ENCODE results near the gene PLET1. TPM values are rescaled to one million over a fixed set of nuclear protein-coding genes. Genes with fewer than 3 reads are reported as not detected.
A peak's percentile ranks its signal among the peaks of the same experiment; 100 is the strongest.

The PLET1 gene
- total RNA-seq, 1 experiment from 2014 or later = not detected

DNA sequence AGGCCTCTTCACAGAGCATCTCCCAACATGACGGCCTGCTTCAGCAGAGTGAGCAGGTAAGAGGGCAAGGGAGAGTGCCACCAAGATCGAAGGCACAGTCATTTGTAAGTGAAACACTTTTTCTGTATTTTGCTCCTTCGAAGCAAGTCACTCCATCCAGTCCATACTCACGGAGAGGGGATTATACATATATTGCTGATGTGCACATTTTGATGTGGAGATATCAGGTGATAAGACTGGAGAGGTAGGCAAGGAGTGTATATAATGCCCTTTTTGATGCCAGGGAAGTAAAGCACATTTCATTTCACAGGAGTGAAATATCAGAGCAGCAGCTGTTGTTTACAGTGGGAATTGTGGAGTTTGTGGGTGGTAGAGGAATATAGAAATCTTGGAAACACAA, 23.2 kb downstream of the PLET1 start:
- H3K18ac ChIP-seq (ENCODE audit: insufficient read length, low read depth, low read length) = no peak overlapping the region
- H3K23me2 ChIP-seq (ENCODE audit: insufficient read length, low read depth, low read length, poor library complexity, severe bottlenecking) = no peaks in the 10 kb centered on the region
- no peak for DNase-seq
- no peaks in the 10 kb centered on the region for H3K27me3 Mint-ChIP-seq (ENCODE audit: low read depth)
- TF ChIP-seq, protein P1, sequence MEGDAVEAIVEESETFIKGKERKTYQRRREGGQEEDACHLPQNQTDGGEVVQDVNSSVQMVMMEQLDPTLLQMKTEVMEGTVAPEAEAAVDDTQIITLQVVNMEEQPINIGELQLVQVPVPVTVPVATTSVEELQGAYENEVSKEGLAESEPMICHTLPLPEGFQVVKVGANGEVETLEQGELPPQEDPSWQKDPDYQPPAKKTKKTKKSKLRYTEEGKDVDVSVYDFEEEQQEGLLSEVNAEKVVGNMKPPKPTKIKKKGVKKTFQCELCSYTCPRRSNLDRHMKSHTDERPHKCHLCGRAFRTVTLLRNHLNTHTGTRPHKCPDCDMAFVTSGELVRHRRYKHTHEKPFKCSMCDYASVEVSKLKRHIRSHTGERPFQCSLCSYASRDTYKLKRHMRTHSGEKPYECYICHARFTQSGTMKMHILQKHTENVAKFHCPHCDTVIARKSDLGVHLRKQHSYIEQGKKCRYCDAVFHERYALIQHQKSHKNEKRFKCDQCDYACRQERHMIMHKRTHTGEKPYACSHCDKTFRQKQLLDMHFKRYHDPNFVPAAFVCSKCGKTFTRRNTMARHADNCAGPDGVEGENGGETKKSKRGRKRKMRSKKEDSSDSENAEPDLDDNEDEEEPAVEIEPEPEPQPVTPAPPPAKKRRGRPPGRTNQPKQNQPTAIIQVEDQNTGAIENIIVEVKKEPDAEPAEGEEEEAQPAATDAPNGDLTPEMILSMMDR (conservative IDR thresholded peaks at IDR 0.05) = no peak
- WGBS (ENCODE audit: extremely low coverage, insufficient read length, low lambda C conversion rate) = no CpG with 5 or more reads among the region's 4 CpGs
- no peak overlapping the region for H3K23ac ChIP-seq (ENCODE audit: insufficient read length, low read depth, low read length)
- no peak overlapping the region for H4K91ac ChIP-seq (ENCODE audit: insufficient read length, low read depth, low read length)
- no peaks in the 10 kb centered on the region for H3K79me2 ChIP-seq (ENCODE audit: insufficient read depth, low read length)
- H4K8ac ChIP-seq (replicated peaks; ENCODE audit: insufficient read length, low read depth, low read length) = no peak overlapping the region
- no peak overlapping the region for H2AK5ac ChIP-seq (ENCODE audit: insufficient read length, low read length)
- no peaks in the 10 kb centered on the region for H3K9me3 Mint-ChIP-seq
- H3K79me1 ChIP-seq (ENCODE audit: insufficient read depth, low read depth, low read length, poor library complexity, severe bottlenecking) = no peaks in the 10 kb centered on the region
- no peak overlapping the region for H3T11ph ChIP-seq (ENCODE audit: low read length)
- H3K4ac ChIP-seq (ENCODE audit: low read depth, low read length) = no peak overlapping the region
- H3K14ac ChIP-seq (ENCODE audit: insufficient read depth, low read length) = no peak overlapping the region
- no peak overlapping the region for H3K9ac ChIP-seq (ENCODE audit: extremely low read depth, insufficient read length, low read length)
- H2BK5ac ChIP-seq (ENCODE audit: insufficient read length, low read length) = no peak overlapping the region
- no peak overlapping the region for H3K27ac Mint-ChIP-seq
- H3K36me3 Mint-ChIP-seq (ENCODE audit: insufficient read depth in 1 of 3, low read depth in 3 of 3) = peaks cover 6 to 44% (median 38%) of the 10 kb centered on the region in 3 experiments; a peak in 6 of 7 replicates
- no peak overlapping the region for H2BK15ac ChIP-seq (ENCODE audit: low read depth, low read length)
- H4K5ac ChIP-seq (ENCODE audit: insufficient read length, low read depth, low read length) = no peak overlapping the region
- H2BK20ac ChIP-seq (ENCODE audit: low read depth, low read length, poor library complexity, severe bottlenecking) = no peak overlapping the region
- H2BK120ac ChIP-seq (ENCODE audit: low read depth, low read length, poor library complexity, severe bottlenecking) = no peak overlapping the region
- H3K56ac ChIP-seq (ENCODE audit: insufficient read length, low read depth, low read length) = no peak overlapping the region
- no peaks in the 10 kb centered on the region for H3K27me3 ChIP-seq (ENCODE audit: insufficient read depth, low read length)
- no peaks in the 10 kb centered on the region for H4K20me1 ChIP-seq (ENCODE audit: control insufficient read depth, insufficient read depth, insufficient read length)
- no peak overlapping the region for H3K4me2 ChIP-seq (ENCODE audit: insufficient read depth, insufficient read length, low read length)
- no peak overlapping the region for H2BK12ac ChIP-seq (ENCODE audit: insufficient read length, low read depth, low read length)
- no peak overlapping the region for H2AFZ ChIP-seq (ENCODE audit: low read length)
- H3K4me1 Mint-ChIP-seq = peaks cover 0 to 5% of the 10 kb centered on the region in 2 experiments; a peak in 1 of 4 replicates
- no peak overlapping the region for H3K27ac ChIP-seq (ENCODE audit: insufficient read length, low read depth, low read length)
- no peaks in the 10 kb centered on the region for H3K9me3 ChIP-seq (ENCODE audit: control insufficient read depth, low read depth, low read length)
- H3K4me1 ChIP-seq (ENCODE audit: insufficient read depth, low read length) = no peaks in the 10 kb centered on the region
- peak overlapping the region in 1 of 2 experiments; percentile 24; a peak in 1 of 5 replicates for H3K4me3 Mint-ChIP-seq
